Sigmoid colon (tissue), 4 donors: ENCODE results near the gene ZRANB3.

Experiments
- EP300 ChIP-seq, 4 donors: sonication (generic); formaldehyde crosslinking; IDR thresholded peaks; one replicate each; pipeline ENCODE4 v1.6.1; 2017; ENCODE audit warnings: antibody characterized with exemption in 4 of 4
- POLR2A ChIP-seq, 2 donors: fragments of 450-650 bp; IDR thresholded peaks; one replicate each; pipeline ENCODE4 v1.6.1; 2016; ENCODE audit warnings: antibody characterized with exemption in 2 of 2, mild to moderate bottlenecking in 2 of 2, moderate library complexity in 2 of 2
- POLR2AphosphoS5 ChIP-seq, 4 donors: sonication (generic); formaldehyde crosslinking; IDR thresholded peaks; one replicate each; pipeline ENCODE4 v1.6.1; 2017; ENCODE audit warnings: antibody characterized with exemption in 4 of 4
- TF ChIP-seq, protein P1 (sequence below), 4 experiments: fragments of 450-650 bp in 3 of 4; fragments of 200-600 bp in 1 of 4; IDR thresholded peaks; one replicate each; pipeline ENCODE4 v1.5.1; 2016 to 2019; ENCODE audit warnings: antibody characterized with exemption in 4 of 4, mild to moderate bottlenecking in 3 of 4, moderate library complexity in 2 of 4

DNA sequence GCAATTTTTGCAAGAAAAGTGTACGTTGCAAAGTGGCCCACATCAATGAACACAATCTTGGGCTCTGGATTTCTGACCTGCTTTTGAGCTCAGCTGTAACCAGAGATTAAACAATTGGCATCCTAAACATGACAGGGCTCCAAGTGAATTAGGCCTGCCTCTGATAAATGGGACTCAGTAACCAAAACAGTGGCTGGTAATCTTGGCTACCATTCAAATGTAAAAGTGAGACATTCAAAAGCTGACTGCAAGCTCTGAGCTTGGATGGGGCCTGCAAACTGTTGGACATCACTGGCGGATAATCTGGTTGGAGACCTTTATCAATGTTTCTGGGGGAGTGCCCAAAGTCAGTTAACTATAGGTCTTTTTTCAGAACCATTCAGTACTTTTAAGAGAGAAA is 318.3 kb downstream of the ZRANB3 start:
- TF ChIP-seq POLR2AphosphoS5 (IDR thresholded peaks at IDR 0.05), result no peak
- no peak for TF ChIP-seq POLR2A (IDR thresholded peaks at IDR 0.05)
- TF ChIP-seq, protein P1, sequence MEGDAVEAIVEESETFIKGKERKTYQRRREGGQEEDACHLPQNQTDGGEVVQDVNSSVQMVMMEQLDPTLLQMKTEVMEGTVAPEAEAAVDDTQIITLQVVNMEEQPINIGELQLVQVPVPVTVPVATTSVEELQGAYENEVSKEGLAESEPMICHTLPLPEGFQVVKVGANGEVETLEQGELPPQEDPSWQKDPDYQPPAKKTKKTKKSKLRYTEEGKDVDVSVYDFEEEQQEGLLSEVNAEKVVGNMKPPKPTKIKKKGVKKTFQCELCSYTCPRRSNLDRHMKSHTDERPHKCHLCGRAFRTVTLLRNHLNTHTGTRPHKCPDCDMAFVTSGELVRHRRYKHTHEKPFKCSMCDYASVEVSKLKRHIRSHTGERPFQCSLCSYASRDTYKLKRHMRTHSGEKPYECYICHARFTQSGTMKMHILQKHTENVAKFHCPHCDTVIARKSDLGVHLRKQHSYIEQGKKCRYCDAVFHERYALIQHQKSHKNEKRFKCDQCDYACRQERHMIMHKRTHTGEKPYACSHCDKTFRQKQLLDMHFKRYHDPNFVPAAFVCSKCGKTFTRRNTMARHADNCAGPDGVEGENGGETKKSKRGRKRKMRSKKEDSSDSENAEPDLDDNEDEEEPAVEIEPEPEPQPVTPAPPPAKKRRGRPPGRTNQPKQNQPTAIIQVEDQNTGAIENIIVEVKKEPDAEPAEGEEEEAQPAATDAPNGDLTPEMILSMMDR (IDR thresholded peaks at IDR 0.05), result no peak
- no peak for TF ChIP-seq EP300 (IDR thresholded peaks at IDR 0.05)
